Measurements from ENCODE around the gene TBC1D17. TPM values are rescaled to one million over a fixed set of nuclear protein-coding genes. Genes with fewer than 3 reads are reported as not detected.

Gene TBC1D17
- total and polyA plus RNA-seq, 2 of the 13 experiments (the other 11 are each of a cell fraction or from before 2014, with no cell fraction given) = 9.7 to 16.9 TPM

DNA sequence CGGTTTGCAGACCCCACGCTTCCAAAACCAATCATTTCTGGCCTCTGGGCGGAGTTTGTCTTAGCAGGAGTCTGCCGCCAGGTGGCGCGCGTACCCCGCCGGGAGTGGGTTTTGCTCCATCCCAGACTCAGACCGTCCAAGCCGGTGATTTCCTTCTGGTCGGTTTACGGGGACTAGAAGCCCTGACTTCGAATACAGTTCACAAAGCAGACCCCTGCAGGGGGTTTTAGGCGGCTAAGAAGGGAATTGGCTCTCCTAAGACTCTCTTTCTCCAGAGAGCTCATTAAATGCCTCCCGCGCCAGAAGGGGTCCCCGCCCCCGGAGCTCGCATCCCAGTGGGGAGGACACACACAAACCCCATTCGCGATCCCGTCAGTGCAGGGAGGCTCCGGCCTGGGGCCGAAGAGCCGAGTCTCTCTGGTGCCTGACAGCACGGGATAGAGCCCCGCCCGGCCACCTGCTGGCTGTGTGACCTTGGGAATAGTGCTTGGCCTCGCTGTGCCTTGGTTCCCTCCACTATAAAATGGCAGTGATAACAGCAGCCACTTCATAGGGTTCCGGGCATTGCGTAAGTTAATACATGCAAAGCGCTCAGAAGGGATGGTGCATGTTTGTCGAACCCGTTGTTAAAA is 60.4 kb downstream of the TBC1D17 start (continued):
- 0 out of 2 replicates have a peak, but pooled peaks have one; percentile 57 for TF ChIP-seq ZNF224 (CRISPR knock-in tag; IDR thresholded peaks at IDR 0.05)
- TF ChIP-seq ZNF562 (CRISPR knock-in tag; IDR thresholded peaks at IDR 0.05; ENCODE audit: borderline replicate concordance) = no peak
- TF ChIP-seq SRF (IDR thresholded peaks at IDR 0.05; ENCODE audit: low read depth, low read length) = no peak
- no peak for TF ChIP-seq NCOA5 (CRISPR knock-in tag; IDR thresholded peaks at IDR 0.05)
- no peak for TF ChIP-seq ZMAT5 (CRISPR knock-in tag; IDR thresholded peaks at IDR 0.05; ENCODE audit: borderline replicate concordance, low read depth)
- no peak for TF ChIP-seq ZNF713 (CRISPR knock-in tag; IDR thresholded peaks at IDR 0.05)
- TF ChIP-seq SMC3 (IDR thresholded peaks at IDR 0.05; ENCODE audit: low read length) = peak; percentile 89
- peak; percentile 31; the same call in 1 of the 2 replicates for TF ChIP-seq SALL1 (CRISPR knock-in tag; IDR thresholded peaks at IDR 0.05)
- 0 out of 2 replicates have a peak, but pooled peaks have one; percentile 23 for TF ChIP-seq ZNF788 (CRISPR knock-in tag; IDR thresholded peaks at IDR 0.05; ENCODE audit: borderline replicate concordance)
- 0 out of 2 replicates have a peak, but pooled peaks have one; percentile 27 for TF ChIP-seq ZNF350 (CRISPR knock-in tag; IDR thresholded peaks at IDR 0.05; ENCODE audit: borderline replicate concordance, low read depth)
- TF ChIP-seq, protein P1, sequence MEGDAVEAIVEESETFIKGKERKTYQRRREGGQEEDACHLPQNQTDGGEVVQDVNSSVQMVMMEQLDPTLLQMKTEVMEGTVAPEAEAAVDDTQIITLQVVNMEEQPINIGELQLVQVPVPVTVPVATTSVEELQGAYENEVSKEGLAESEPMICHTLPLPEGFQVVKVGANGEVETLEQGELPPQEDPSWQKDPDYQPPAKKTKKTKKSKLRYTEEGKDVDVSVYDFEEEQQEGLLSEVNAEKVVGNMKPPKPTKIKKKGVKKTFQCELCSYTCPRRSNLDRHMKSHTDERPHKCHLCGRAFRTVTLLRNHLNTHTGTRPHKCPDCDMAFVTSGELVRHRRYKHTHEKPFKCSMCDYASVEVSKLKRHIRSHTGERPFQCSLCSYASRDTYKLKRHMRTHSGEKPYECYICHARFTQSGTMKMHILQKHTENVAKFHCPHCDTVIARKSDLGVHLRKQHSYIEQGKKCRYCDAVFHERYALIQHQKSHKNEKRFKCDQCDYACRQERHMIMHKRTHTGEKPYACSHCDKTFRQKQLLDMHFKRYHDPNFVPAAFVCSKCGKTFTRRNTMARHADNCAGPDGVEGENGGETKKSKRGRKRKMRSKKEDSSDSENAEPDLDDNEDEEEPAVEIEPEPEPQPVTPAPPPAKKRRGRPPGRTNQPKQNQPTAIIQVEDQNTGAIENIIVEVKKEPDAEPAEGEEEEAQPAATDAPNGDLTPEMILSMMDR (CRISPR knock-in tag; IDR thresholded peaks at IDR 0.05) = peak; percentile 93
- no peak for TF ChIP-seq ZSCAN5A (CRISPR knock-in tag; IDR thresholded peaks at IDR 0.05; ENCODE audit: borderline replicate concordance)
- peak; percentile 24; the same call in 1 of the 2 replicates for TF ChIP-seq SOX5 (CRISPR knock-in tag; IDR thresholded peaks at IDR 0.05; ENCODE audit: borderline replicate concordance)
- TF ChIP-seq MED8 (CRISPR knock-in tag; IDR thresholded peaks at IDR 0.05; ENCODE audit: insufficient replicate concordance) = no peak
- TF ChIP-seq POLR2A (IDR thresholded peaks at IDR 0.05; ENCODE audit: insufficient read depth in 1 of 2, low read depth in 2 of 2, low read length in 2 of 2) = no peak
- no peak for TF ChIP-seq MIER2 (CRISPR knock-in tag; IDR thresholded peaks at IDR 0.05)
- TF ChIP-seq NR2F1 (CRISPR knock-in tag; IDR thresholded peaks at IDR 0.05) = no peak
- TF ChIP-seq ZNF543 (CRISPR knock-in tag; IDR thresholded peaks at IDR 0.05) = no peak
- no peak for TF ChIP-seq KDM3A (CRISPR knock-in tag; IDR thresholded peaks at IDR 0.05; ENCODE audit: low read depth)
- TF ChIP-seq THAP11 (CRISPR knock-in tag; IDR thresholded peaks at IDR 0.05) = peak; percentile 48; the same call in 1 of the 2 replicates
- peak in 1 of 2 experiments; percentile 58; a peak in 1 of 4 replicates for TF ChIP-seq HMGXB4 (CRISPR knock-in tag; IDR thresholded peaks at IDR 0.05; ENCODE audit: borderline replicate concordance in 1 of 2, low read depth in 1 of 2)
- TF ChIP-seq ZNF891 (CRISPR knock-in tag; IDR thresholded peaks at IDR 0.05) = peak; percentile 18; the same call in 1 of the 2 replicates
- TF ChIP-seq REXO4 (CRISPR knock-in tag; IDR thresholded peaks at IDR 0.05; ENCODE audit: borderline replicate concordance) = no peak
- TF ChIP-seq KDM6A (CRISPR knock-in tag; IDR thresholded peaks at IDR 0.05; ENCODE audit: low read depth) = no peak
- TF ChIP-seq ZNF569 (CRISPR knock-in tag; IDR thresholded peaks at IDR 0.05; ENCODE audit: borderline replicate concordance) = no peak
